GM12864 (cell line): ENCODE results near the gene ROBO2.

Source experiments
- DNase-seq: peaks from one replicate; pipeline ENCODE4 v3.0.0-alpha.2; 2011; ENCODE audit warnings: low read depth
- H3K4me3 ChIP-seq: 2 replicates; pipeline ENCODE4 v1.5.1; 2011; ENCODE audit warnings: mild to moderate bottlenecking, low read depth, low read length, control low read depth
- CTCF ChIP-seq: IDR thresholded peaks from 2 replicates; pipeline ENCODE4 v1.5.1; 2011; ENCODE audit warnings: low read depth, mild to moderate bottlenecking, moderate library complexity, low read length, control low read depth, inconsistent platforms; ENCODE audit errors: missing control alignments

Gene ROBO2

GRCh38 chr3:77052051-77052501, 12.2 kb downstream of the ROBO2 start:
- no peak overlapping the region for H3K4me3 ChIP-seq
- DNase-seq = no peak
- no peak for TF ChIP-seq CTCF

DNA sequence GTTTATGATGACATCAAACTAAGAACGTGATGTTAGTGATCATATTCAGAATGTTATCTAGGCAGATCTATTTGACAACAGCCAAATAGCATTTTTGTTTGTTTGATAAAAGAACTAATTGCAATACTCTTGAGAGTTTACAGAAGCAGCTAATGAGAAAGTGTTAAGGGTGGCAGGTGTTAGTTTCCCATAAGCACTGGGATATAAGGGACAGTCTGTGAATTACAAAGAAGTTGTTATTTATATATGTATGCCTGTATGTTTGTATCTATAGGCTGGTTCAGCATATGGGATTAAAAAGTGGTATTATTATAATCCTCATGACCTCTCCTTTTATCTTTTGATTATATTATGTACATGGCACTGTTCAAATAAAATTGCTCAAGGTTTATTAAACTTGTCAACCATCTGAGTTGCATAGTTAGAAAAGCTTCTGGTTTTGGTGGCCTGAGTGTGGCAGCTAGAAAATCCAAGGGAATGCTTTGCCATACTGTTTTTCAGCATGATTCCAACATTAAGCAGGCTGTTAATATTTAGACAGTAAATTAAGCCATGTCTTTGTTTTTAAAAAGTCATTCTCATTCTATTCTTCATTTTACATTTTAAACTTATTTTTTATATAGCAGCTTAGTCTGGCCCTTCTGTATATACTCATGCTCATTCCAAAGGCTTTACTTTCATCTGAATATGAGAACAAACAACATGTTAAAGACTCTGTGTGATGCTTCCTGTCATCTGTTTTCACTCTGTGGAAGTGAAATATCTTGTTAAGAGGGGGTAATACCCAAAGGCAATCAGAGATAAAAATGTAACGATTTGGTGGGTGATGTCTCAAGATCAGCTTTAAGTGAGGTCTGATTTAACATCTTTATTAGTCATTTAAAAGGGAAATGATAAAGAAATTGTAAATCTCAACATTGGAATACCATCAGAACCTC, 13.1 kb downstream of the ROBO2 start:
- no peak overlapping the region for H3K4me3 ChIP-seq
- no peak for TF ChIP-seq CTCF
- DNase-seq = no peak

GRCh38 chr3:77053795-77054194, 13.9 kb downstream of the ROBO2 start:
- H3K4me3 ChIP-seq = no peak overlapping the region
- no peak for DNase-seq
- no peak for TF ChIP-seq CTCF

DNA sequence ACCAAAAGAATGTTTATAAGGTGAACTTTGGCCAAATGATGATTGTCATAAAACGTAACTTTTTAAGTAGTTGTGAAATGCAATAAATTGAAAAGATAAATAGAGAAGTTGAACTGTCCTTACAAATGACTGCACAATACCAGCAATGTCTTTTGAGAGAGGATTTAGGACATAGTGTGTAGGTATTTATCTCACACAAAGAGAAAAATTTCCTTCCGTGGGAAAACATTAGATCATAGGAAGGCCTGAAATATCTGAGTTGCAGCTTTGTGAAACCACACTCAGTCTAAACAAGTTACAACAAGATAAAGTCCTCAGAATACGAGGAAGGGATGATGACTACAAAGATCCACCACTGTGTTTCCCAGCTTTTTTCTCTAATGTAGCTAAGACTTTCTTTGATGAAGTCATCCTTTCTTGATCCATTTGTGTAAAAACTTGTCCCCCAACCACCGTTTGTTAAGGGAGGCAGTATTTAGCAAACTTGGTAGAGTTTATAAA, 16.0 kb downstream of the ROBO2 start:
- no peak for DNase-seq
- no peak for TF ChIP-seq CTCF
- no peak overlapping the region for H3K4me3 ChIP-seq

DNA sequence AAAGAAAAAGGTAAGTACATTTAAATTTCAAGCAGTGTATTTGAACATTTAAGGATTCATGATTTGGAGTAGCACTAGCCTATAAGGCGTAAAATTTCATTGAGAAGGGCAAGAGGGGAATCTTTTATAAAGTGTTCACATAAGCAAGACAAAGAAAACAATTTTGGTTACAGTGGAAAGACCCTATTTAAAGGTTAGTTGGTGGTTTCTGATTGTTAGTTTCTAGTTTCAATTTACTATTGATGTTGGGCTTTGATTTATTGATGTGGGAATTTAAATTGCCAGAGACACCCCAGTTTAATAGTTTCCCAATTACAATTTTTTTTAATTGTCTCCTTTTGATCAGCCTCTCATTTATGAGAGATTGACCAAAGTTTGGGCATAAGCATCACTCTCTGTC, 19.5 kb downstream of the ROBO2 start:
- no peak for DNase-seq
- no peak for TF ChIP-seq CTCF

GRCh38 chr3:77063423-77063822, 23.5 kb downstream of the ROBO2 start:
- no peak overlapping the region for H3K4me3 ChIP-seq
- no peak for DNase-seq
- TF ChIP-seq CTCF = no peak

More for the DNA sequence above, 19.5 kb downstream of the ROBO2 start:
- no peak overlapping the region for H3K4me3 ChIP-seq
